GM18519 (cell line): Measurements from ENCODE around the gene ERN1.
"Not testable (repeated sequence)": the region's sequence is repeated elsewhere in the genome, so short reads cannot be mapped to it uniquely, and the experiment has no call there.

Experiments
- ATAC-seq: cut with Tn5 transposase; IDR thresholded peaks from one replicate; pipeline ENCODE4 v1.9.1; 2021; ENCODE audit warnings: mild to moderate bottlenecking, moderate library complexity; ENCODE audit not compliant: unreplicated experiment, low FRiP score

Gene ERN1

DNA sequence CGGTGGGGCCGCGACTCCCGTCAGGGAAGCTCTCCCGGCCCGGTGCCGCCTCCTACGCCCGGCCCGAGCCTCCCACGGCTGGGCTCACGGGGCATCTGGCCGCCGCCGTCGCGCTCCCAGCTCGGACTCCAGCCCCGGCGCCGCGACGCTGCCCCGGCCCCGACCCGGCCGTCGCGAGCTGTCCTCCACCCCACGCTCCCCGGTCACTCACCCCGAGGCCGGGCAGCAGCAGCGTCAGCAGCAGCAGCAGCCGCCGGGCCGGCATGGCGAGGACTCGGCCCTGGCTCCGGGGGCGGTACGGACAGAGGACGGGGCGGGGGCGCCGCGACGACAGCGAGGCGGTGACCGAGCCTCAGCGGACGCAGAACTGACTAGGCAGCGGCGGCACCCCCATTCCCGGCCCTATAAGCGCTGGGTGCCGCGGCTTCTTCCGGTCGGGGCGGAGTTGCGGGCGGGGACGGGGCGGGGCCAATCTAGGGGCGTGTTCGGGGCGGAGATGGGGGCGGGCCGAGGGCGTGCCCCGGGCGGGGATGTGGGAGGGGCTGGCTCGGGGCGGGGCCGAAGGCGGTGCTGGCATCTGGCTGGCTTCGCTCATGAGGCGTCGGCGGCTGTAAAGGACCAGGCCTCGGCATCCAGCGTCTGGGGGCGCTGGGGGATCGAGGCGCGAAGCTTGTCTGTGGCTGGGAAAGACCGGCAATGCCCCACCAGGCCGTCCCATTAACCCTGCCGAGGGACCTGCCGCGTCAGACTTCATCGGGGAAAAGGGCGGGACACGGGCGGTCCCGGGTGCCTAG, at the start of gene ERN1:
Gene ERN1 (minus strand): TSS at position 380 of the 794 bp plus-strand sequence. CDS start 115 bp downstream, at position 265.
- ATAC-seq: peak; percentile 41

DNA sequence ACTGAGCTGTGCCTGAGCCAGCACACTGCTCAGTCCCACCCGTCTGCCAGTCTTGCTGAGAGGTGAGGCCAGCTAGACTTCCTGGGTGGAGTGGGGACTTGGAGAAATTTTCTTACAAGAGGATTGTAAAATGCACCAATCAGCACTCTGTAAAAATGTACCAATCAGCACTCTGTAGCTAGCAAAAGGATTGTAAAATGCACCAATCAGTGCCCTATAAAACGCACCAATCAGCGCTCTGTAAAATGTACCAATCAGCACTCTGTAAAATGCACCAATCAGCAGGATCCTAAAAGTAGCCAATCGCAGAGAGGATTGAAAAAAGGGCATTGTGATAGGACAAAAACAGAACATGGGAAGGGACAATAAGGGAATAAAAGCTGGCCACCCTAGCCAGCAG, 49.1 kb upstream of the ERN1 start:
- ATAC-seq: not testable (repeated sequence)

DNA sequence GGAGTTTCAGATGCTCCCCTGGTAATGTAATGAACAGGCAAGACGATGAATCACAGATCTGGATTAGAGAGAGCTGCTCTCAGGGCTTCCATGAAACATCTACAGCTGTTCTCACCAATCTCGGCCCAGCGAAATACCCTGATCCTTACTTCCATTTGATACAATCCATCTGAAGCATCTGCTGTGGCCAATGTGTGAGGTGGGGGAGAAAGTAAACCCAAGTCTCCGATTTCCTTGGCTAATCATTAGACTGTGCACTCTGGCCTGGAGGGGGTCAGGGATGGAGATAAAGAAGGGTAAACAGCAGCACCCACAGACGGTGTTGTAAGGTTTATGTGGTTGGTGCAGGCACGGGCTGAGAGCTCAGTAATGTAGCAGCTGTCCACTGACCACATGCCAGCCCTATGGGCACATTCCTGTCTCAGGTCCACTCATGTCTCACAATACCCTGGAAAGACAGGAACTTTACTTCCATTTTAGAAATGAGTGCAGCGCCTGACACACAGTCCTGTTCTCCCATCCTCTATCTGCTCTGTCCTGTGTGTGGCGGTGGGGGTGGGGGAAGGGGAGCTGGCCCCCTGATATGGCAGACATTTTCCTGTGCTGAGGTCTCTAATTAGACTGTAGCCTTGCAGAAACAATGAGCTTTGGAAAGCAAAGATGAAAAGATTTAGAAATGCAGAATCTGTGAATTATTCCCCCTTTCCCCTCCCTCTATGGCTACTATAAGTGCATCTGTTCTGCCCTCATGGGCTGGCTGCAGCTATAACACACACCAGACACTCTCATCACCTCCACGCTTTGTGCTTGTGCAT, 48.3 kb upstream of the ERN1 start:
- no peak for ATAC-seq

DNA sequence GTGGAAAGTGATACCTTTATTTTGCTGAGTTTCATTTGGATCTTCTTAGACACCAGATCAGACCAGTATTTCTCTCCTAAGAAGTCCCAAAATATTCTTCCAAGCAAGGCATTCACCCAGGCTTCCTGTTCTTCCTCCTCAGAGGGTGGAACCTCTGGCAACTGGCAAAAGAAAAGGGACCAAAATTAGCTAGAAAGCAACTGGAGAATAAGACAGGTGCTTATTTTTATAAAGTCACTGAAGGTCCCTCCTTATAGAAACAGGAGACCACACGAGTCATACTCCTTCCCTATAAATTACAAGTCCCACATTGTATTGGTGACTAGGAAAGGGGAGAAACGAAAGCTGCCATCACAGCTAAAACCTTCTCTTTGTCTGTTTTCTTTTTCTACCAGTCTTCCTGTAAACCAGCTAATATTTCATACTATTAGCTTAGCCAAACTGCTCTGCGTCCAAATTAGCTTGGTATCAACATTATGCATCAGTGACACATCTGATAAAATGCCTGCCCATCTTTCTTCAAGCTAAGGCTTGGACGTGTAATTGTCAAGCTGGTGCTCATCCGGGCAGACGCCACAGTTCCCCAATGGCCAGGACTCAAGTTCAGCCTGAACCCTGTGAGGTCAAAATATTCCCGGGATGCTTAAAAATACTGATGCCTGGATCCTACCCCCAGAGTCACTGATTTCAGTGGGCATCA, 47.5 kb upstream of the ERN1 start:
- no peak for ATAC-seq

DNA sequence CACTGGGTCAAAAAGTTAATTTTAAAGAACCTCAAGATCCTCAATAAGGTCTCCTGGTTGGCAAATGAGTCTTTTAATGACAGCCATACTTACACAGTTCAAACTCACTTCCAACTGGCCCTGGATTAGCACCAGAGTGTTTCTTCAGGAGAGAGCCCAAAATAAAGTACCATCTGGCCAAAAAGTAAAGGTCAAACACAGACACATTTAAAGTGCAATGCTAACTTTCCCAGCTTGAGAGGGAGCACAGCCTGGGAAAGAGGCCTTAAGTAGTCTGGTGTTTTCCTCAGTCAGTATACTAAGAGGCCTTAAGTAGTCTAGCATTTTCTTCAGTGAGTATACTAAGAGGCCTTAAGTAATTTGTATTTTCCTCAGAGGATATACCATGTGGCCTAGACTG, 46.6 kb upstream of the ERN1 start:
- no peak for ATAC-seq

DNA sequence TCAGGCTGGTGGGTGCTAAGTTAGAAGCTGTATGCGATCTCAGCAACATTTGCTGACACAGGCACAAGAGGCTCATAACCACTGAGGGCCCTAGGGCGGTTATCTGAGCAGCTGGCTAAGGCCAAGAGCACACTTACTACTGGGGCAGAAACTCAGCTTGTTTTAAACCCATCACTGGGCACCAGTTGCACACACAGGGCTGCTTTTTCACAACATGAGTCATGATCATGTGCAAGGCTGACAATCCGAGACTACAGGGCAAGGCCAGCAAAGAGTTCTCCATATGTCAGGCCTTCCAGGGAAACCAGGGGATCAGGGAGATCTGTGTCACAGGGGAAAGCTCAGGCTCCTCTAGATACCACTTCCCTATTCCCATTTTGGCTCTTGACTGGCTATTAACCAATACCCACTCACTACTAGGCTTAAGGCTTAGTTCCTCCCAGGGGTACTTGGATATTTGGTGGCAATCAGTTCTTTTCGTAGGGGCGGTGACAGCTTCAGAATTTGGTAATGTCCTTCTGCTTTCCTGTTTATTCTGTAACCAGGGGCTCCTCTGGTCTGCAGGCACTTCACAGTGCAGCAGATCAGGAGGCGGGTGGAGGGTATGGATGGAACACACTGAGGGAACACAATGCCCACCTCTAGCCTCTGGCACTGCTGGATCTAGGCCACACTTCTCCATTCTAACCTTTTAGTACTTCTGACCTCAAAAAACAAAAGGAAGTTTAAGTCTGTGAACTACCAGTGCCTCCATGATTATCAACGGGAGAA, 44.9 kb upstream of the ERN1 start:
- ATAC-seq: no peak

DNA sequence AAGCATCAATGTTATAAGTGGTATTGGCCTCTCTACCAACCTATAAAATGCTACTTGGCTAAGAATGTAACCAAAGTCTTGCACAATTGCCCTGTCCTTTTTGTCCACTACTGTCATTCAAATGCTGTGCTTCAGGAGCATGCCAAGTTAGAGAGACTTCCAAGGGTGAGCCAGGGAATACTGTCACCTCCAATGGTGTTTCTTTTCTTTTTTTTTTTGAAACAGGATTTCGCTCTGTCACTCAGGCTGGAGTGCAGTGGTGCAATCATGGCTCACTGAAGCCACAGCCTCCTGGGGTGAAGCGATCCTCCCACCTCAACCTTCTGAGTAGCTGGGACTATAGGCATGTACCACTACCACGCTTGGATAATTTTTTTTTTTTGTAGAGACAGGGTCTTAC, 43.7 kb upstream of the ERN1 start:
- ATAC-seq: no peak

DNA sequence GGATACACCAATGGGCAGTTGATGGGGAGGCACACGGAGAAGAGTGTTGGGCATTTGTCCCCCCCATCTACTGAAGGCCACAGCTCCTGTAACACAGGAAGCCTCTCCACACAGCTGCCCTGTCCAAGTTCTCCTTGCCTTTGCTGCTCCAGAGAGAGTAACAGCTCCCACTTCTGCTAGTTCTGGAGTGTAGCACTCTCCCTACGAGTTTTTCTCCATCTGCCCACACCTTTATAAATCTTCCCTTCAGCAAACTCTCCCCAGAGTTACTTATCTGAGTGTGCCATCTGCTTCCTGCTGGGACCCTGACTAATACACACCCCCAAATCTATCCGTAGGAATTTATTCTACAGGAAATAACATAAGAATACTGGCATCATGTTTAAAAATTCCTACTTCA, 42.6 kb upstream of the ERN1 start:
- no peak for ATAC-seq

DNA sequence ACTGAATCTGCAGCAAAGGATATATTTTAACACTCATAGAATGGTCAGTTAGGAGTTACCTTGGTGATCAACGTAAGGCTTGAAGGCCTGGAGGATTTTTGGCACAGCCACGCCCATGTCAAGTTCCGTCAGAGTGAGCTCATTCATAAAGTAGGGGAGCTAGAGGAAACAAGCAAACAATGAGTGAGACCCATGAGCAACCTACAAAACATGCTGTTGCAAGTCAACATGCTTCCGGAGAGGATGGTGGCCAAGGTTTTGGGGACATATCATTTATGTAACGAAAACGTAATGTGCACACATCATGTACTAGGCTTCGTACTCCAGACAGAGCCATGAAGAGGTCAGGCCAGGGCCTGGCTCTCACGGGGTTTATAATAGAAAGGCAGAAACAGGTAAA, 41.1 kb upstream of the ERN1 start:
- ATAC-seq: no peak

DNA sequence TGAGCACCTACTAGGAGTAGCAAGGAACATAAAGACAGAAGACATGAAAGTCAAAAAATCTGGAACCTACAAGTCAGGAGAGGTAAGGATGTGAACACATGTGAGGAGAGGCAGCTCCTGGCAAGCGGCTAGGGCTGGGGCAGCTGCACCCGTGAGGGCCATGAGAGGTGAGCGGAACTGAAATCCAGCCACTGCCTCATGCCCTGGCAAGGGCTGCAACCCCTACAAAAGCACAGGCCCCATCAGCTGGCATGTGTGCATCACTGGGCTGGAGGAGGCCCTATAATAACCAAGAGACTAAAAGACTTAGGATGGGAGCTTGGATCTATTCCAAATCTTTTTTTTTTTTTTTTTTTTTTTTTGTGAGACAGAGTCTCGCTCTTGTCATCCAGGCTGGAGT, 40.3 kb upstream of the ERN1 start:
- ATAC-seq: no peak

DNA sequence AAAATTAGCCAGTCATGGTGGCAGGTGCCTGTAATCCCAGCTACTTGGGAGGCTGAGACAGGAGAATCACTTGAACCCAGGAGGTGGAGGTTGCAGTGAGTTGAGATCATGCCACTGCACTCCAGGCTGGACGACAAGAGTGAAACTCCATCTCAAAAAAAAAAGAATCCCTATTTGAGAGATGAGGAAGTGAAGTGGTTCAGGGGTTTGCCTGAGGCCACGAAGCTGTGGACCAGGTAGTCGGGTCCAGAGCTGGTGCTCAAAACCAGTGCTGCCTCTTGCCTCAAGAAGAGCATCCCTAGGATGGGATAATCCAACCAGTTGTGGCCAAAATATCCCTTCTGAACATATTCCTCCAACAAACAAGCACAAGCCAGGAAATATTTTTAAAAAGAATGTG, 37.7 kb upstream of the ERN1 start:
- not testable (repeated sequence) for ATAC-seq

DNA sequence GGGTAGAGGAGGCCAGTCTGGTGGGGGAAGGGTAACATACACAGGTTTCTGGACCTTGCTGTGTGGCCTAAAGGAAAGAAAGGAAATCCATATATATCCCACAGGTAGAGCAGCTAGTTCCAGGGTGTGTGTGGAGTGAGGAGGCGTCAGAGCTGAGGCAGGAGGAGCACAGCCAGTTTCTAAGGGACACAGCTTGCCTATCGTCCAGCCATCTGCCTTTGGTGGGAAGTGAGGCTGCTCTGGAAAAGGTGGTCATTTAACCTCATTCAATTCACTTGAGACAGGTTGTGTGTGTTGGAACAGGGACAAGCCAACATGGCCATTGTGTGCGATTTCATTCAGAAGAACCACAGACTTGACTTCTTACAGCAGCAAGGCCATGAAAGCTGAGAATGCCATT, 36.9 kb upstream of the ERN1 start:
- no peak for ATAC-seq

DNA sequence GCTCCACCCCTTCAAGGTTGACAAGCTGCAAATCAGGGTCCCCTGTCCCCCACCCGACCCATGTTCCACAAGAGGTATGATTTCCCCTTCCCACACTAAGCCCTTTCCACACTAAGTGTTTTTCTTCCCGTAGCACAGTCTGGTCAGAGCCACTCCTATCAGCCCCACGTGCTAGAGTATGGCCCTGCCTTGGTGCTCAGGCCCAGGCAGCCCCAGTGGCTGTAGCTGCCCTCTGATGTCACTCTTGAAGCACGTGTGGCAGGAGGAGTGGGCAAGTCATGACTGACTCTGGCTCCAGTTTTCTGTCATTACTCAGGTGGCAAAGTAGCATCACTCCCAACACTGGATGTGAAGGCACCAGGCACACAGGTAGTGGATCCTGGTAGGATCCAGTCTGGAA, 35.4 kb upstream of the ERN1 start:
- no peak for ATAC-seq

DNA sequence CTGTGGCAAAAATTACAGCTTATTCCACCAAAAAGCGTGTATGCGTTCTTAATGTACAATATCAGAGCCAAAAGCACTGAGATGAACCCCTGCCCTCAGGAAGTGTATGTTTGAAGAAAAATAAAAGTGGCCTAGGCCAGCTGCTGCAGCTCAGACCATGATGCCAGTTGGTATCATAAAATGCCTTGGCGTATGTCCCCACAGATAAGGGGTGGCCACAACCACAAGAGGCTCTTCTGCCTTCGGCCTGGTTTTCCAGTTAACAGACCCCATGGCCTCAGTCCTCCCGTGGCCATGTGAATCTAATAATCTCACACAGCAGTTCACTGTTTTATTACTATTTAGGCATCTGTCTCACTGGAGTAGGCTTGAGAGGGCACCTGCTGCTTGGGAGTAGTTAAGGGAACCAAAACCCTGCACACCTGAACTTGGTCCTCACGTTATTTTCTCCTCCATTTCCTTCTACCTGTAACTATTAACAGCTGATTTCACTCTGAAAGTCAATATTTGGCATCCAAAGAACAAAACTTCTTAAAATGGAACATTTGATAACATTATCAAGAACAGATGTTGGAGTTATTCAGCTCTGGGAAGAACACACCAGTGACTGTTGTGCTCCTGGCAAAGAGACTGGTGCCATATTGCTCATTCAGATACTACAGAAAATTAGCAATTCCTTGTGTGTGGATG, 34.8 kb upstream of the ERN1 start:
- no peak for ATAC-seq

DNA sequence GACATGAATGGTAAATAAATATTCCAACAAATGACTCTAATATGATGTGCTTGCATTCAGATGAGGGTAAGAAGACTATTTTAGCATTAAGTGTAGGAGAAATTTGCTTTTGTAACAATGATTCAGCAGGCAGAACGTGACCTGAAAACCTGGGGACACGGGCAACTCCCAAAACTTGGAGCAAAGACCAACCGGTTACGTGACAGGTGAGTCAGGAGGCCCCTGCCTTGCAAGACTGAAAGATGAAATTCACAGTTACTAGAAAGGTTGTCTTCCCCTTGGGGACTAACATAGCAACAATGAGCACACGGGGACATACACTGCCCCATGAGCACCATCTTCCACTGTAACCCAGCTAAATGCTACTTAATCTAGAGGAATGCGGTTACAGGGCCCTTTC, 33.5 kb upstream of the ERN1 start:
- ATAC-seq: no peak

DNA sequence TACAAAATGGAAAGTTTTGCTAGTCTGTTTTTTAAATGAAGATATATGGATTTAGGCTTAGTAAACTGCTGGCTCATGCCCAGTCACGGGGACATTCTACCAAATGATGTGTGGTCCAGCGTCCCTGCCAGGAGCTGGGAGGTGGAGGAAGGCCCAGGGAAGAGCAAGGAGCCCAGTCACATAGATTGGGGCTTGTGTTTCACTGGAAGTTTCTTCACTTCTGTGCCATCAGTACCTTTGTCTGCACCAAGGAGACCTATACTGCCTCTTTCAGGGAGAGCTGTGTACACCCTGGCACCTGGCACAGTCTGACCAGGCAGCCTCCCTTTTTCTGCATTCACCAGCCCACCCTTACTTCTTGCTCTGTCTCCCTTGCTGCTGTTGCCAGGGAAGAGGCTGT, 32.6 kb upstream of the ERN1 start:
- ATAC-seq: no peak

DNA sequence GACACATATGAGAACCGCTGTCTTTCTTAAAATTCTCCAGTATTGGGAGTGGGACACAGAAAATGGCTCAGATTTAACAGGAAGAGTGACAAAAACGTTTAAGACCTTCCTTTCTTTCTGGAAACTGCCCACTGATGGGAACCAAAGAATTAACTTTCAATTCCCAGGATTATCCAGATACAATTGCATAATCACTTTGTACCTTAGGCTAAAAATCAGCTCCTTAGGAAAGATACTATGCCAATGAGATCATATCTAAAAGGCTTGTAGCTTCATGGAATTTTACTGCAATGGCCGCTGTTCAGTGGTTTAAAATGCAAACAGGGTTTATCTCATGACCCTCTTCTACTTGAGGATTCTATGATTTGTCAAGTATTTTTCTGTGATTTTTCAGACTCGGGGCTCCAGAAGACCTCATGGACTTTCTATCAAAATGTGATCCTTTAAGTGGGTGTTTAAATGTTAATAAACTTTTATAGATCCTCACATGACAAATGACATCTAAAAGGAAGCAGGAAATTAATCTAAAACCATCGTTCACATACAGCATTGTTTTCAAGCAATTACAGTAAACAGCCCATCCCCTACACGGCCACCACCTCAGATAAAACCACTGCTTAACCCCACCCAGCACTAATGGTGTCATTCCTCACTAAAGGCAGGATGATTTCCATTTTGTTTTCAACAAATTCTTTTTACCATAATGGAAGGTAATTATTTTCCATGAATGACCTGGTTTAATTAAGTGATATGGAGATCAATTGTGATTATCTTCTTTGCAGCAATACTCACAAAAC, 31.6 kb upstream of the ERN1 start:
- no peak for ATAC-seq

DNA sequence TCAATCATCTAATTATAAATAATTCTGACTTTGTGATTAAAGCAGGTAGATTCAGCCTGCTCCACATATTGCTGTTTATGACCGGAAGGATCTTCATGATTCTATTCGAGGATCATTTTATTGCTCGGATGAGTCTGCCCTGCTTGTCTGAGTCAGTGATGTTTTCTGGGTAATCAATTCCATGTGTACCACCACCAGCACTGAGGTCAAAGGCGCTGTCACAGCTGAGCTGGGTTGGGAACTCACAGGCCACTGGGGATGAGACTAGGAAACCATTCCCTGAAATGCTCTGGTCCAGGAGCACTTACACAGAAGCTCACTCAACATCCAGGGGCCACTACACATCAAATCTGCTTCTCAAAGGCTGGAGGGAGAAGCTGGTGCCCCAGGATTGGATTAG, 30.4 kb upstream of the ERN1 start:
- ATAC-seq: no peak
